ENCODE data around the gene MORC2.

Gene MORC2

GRCh38 chr22:30889268-30889995 is 79.1 kb downstream of the MORC2 start:
- TF ChIP-seq CTCF (conservative IDR thresholded peaks at IDR 0.05; ENCODE audit: low read length) (no peak), EZH2phosphoT487 (IDR thresholded peaks at IDR 0.05; ENCODE audit: borderline replicate concordance) (no peak)
- Histone ChIP-seq H3K4me3 (ENCODE audit: low read length, poor library complexity, severe bottlenecking) (no peak overlapping the region), H2AFZ (ENCODE audit: low read length) (no peak overlapping the region), H4K20me1 (ENCODE audit: insufficient read depth, low read length, poor library complexity, severe bottlenecking) (no peaks in the 10 kb centered on the region), H3K4me1 (ENCODE audit: insufficient read depth, low read length, poor library complexity, severe bottlenecking) (peaks cover 14% of the 10 kb centered on the region), H3K4me2 (ENCODE audit: low read depth, low read length, poor library complexity, severe bottlenecking) (no peak overlapping the region), H3K27me3 (ENCODE audit: insufficient read depth, low read length, poor library complexity, severe bottlenecking) (no peaks in the 10 kb centered on the region), H3K9me2 (replicated peaks; ENCODE audit: low read depth, low read length) (no peaks in the 10 kb centered on the region), H3K9ac (ENCODE audit: low read depth, low read length, poor library complexity, severe bottlenecking) (no peak overlapping the region), H3F3A (ENCODE audit: low read depth) (no peaks in the 10 kb centered on the region), H3K36me3 (ENCODE audit: insufficient read depth, low read length) (no peaks in the 10 kb centered on the region), H3K79me2 (ENCODE audit: insufficient read depth, low read length) (no peaks in the 10 kb centered on the region), H3K9me3 (ENCODE audit: insufficient read depth, low read depth, low read length) (no peaks in the 10 kb centered on the region)

- no peak overlapping the region for H3K9ac ChIP-seq (ENCODE audit: low read depth, low read length, poor library complexity, severe bottlenecking)
- no peaks in the 10 kb centered on the region for H3K9me2 ChIP-seq (replicated peaks; ENCODE audit: low read depth, low read length)
- H4K20me1 ChIP-seq (ENCODE audit: insufficient read depth, low read length, poor library complexity, severe bottlenecking): no peaks in the 10 kb centered on the region
- H3K4me3 ChIP-seq (ENCODE audit: low read length, poor library complexity, severe bottlenecking): no peak overlapping the region
- TF ChIP-seq CTCF (conservative IDR thresholded peaks at IDR 0.05; ENCODE audit: low read length): no peak
- TF ChIP-seq EZH2phosphoT487 (IDR thresholded peaks at IDR 0.05; ENCODE audit: borderline replicate concordance): no peak
- H3F3A ChIP-seq (ENCODE audit: low read depth): no peaks in the 10 kb centered on the region
- H3K9me3 ChIP-seq (ENCODE audit: insufficient read depth, low read depth, low read length): no peaks in the 10 kb centered on the region
- H3K36me3 ChIP-seq (ENCODE audit: insufficient read depth, low read length): no peaks in the 10 kb centered on the region
- H2AFZ ChIP-seq (ENCODE audit: low read length): no peak overlapping the region
- no peaks in the 10 kb centered on the region for H3K27me3 ChIP-seq (ENCODE audit: insufficient read depth, low read length, poor library complexity, severe bottlenecking)
- H3K79me2 ChIP-seq (ENCODE audit: insufficient read depth, low read length): no peaks in the 10 kb centered on the region
- H3K4me2 ChIP-seq (ENCODE audit: low read depth, low read length, poor library complexity, severe bottlenecking): no peak overlapping the region
- no peaks in the 10 kb centered on the region for H3K4me1 ChIP-seq (ENCODE audit: insufficient read depth, low read length, poor library complexity, severe bottlenecking)
Observed at GRCh38 chr22:30887861-30888260, 80.7 kb downstream of the MORC2 start.

- no peak overlapping the region for H3K9ac ChIP-seq (ENCODE audit: low read depth, low read length, poor library complexity, severe bottlenecking)
- no peaks in the 10 kb centered on the region for H4K20me1 ChIP-seq (ENCODE audit: insufficient read depth, low read length, poor library complexity, severe bottlenecking)
- TF ChIP-seq CTCF (conservative IDR thresholded peaks at IDR 0.05; ENCODE audit: low read length): no peak
- TF ChIP-seq EZH2phosphoT487 (IDR thresholded peaks at IDR 0.05; ENCODE audit: borderline replicate concordance): no peak
- no peak overlapping the region for H2AFZ ChIP-seq (ENCODE audit: low read length)
- no peaks in the 10 kb centered on the region for H3K79me2 ChIP-seq (ENCODE audit: insufficient read depth, low read length)
- no peaks in the 10 kb centered on the region for H3F3A ChIP-seq (ENCODE audit: low read depth)
- H3K4me1 ChIP-seq (ENCODE audit: insufficient read depth, low read length, poor library complexity, severe bottlenecking): no peaks in the 10 kb centered on the region
- H3K4me3 ChIP-seq (ENCODE audit: low read length, poor library complexity, severe bottlenecking): no peak overlapping the region
- H3K9me3 ChIP-seq (ENCODE audit: insufficient read depth, low read depth, low read length): no peaks in the 10 kb centered on the region
- no peak overlapping the region for H3K4me2 ChIP-seq (ENCODE audit: low read depth, low read length, poor library complexity, severe bottlenecking)
- no peaks in the 10 kb centered on the region for H3K27me3 ChIP-seq (ENCODE audit: insufficient read depth, low read length, poor library complexity, severe bottlenecking)
- H3K9me2 ChIP-seq (replicated peaks; ENCODE audit: low read depth, low read length): no peaks in the 10 kb centered on the region
- H3K36me3 ChIP-seq (ENCODE audit: insufficient read depth, low read length): no peaks in the 10 kb centered on the region
Observed at GRCh38 chr22:30887453-30887852, 81.1 kb downstream of the MORC2 start.
